ENCODE data around the gene TET2.

The TET2 gene

DNA sequence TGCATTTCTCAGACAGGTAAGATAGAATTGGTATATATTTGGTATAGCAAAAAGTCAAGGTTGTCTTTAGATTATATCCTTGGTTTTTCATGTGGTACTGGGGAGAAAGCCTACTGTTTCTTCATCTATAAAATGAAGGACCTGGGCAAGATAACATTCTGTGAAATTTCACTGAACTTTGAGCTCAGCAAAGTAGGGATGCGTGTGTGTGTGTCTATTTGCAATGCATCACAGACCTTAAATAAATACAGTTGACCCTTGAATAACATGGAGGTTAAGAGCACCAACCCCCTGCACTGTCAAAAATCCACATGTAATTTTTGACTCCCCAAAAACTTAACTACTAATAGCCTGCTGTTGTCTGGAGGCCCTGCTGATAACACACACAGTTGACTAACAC, 25.2 kb downstream of the TET2 start:
- no peak for DNase-seq (ENCODE audit: low read depth, low spot score)
- H3K4me3 ChIP-seq (ENCODE audit: low read length) = no peak overlapping the region

GRCh38 chr4:105174098-105174497, 27.4 kb downstream of the TET2 start:
- H3K4me3 ChIP-seq (ENCODE audit: low read length) = no peak overlapping the region
- DNase-seq (ENCODE audit: low read depth, low spot score) = no peak

DNA sequence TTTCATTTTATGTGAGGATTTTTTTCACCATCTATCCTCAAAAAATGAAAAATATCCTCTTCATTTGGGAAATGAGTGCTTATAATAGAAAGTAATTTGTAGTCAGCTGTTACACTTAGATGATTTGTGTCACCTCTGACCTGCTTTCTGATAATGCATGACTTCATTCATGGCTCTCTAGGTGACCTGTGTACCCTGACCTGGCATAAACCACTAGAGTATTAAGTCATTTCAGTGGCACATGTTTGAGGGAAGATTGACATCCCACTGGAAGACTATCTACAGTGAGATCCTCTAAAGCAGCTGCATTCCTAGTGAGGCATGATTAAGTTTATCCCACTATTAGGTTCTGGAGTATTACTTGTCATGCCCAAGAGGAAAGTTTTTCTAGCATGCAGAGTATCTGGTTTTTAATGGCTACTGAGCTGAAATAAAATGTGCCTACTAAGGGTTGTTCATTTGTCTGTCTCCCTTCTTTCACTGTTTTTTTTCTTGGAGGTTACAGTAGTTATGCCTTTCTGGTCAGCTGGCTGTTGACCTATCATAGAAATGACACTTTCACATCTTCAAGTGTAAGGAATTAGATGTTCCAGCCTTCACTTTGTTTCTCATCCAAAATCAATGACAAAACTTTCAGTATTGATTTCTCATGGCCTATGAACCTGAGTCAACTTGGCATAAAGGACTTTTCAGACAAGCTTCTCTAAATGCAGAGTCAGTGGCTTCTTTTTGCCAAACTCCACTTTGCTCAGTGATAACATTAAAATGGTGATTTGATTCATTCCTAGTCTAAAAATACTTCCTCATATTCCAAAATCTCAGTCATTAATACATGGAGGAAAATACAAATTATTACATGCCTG, 33.1 kb downstream of the TET2 start:
- DNase-seq (ENCODE audit: low read depth, low spot score) = no peak
- no peak overlapping the region for H3K4me3 ChIP-seq (ENCODE audit: low read length)

- DNase-seq (ENCODE audit: low read depth, low spot score) = no peak
- no peak overlapping the region for H3K4me3 ChIP-seq (ENCODE audit: low read length)
Measured at GRCh38 chr4:105181259-105181658, 34.6 kb downstream of the TET2 start.

DNA sequence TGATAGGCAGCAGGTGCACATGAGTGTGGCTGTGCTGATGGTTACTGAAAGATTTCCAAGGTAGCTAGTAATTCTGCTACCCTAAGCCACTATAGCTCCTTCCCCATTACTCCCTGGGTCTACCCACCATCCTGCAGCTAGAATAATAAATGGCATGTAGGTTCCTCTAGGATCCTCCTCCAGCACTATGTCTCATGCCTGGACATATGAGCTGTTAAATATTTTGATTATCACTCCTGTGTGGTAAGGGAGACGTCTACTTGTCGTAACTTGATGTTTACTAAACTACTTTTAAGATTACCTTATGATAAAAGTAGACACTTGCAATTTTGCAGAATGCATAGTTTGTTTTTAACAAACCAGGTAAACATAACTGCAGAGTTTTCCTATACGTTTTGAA, 35.5 kb downstream of the TET2 start:
- DNase-seq (ENCODE audit: low read depth, low spot score) = no peak

GRCh38 chr4:105184316-105184980, 37.8 kb downstream of the TET2 start:
- no peak overlapping the region for H3K4me3 ChIP-seq (ENCODE audit: low read length)
- peak; percentile 84 for DNase-seq (ENCODE audit: low read depth, low spot score)

More for the DNA sequence above, 35.5 kb downstream of the TET2 start:
- no peak overlapping the region for H3K4me3 ChIP-seq (ENCODE audit: low read length)

DNA sequence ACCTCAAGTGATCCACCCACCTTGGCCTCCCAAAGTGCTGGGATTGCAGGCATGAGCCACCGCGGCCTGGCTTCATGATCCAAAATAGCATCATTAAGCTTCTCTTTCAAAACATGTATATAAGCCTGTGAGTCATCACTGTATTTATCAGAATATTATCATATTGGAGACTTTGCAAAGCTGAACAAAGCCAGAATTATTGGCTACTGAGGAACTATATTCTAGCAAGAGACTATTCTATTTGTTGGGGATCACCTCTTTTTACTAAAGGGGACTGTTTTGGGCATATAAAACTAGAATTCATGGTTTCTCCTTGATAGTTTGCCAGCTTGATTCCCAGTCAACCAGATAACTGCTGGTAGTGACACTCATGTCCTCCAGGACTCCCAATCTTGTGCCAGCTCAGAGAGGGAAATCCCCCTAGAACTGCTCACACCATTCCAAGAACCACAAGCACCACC, 40.1 kb downstream of the TET2 start:
- no peak overlapping the region for H3K4me3 ChIP-seq (ENCODE audit: low read length)
- DNase-seq (ENCODE audit: low read depth, low spot score) = no peak

- no peak overlapping the region for H3K4me3 ChIP-seq (ENCODE audit: low read length)
- no peak for DNase-seq (ENCODE audit: low read depth, low spot score)
Measured at GRCh38 chr4:105189855-105190650, 43.4 kb downstream of the TET2 start.

GRCh38 chr4:105191621-105192210, 45.0 kb downstream of the TET2 start:
- no peak for DNase-seq (ENCODE audit: low read depth, low spot score)

GRCh38 chr4:105192474-105192873, 45.8 kb downstream of the TET2 start:
- no peak overlapping the region for H3K4me3 ChIP-seq (ENCODE audit: low read length)
- no peak for DNase-seq (ENCODE audit: low read depth, low spot score)

More at GRCh38 chr4:105191621-105192210, 45.0 kb downstream of the TET2 start:
- no peak overlapping the region for H3K4me3 ChIP-seq (ENCODE audit: low read length)

DNA sequence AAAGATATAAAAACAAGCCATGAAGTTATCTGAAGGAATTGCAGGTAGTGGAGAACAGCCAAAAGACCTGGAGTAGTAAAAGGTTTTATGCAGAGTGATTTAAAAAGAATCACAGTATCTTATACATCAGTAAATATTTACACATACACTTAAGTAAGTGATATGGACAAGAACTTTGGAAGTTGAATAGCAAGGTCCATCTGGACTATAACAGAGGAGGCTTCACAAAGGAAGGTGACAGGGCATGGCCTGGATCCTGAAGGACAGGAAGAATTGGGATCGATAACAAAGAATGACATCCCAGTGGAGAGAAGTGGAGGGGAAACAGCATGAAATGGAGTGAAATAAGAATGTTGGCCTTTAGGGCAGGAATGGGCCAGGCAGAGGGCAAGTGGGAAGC, 46.2 kb downstream of the TET2 start:
- no peak overlapping the region for H3K4me3 ChIP-seq (ENCODE audit: low read length)
- DNase-seq (ENCODE audit: low read depth, low spot score) = no peak

DNA sequence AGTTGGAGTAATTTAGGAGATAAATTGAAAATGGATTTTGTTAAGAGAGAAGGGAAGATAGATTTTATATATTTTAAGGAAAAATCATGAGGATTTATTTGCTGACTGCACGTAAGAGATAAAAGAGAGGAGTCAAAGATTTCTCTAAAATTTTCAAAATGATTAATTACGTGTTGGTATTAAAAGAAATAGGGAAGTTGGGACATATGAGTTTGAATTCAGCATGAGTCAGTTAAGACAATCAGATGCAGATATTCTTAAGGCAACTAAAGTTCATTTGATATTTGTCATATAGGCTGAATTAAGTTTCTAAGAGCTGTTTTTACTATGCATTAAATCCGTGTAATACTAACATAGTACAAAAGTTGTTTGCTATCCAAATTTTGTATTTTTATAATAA, 46.9 kb downstream of the TET2 start:
- no peak for DNase-seq (ENCODE audit: low read depth, low spot score)
- H3K4me3 ChIP-seq (ENCODE audit: low read length) = no peak overlapping the region

DNA sequence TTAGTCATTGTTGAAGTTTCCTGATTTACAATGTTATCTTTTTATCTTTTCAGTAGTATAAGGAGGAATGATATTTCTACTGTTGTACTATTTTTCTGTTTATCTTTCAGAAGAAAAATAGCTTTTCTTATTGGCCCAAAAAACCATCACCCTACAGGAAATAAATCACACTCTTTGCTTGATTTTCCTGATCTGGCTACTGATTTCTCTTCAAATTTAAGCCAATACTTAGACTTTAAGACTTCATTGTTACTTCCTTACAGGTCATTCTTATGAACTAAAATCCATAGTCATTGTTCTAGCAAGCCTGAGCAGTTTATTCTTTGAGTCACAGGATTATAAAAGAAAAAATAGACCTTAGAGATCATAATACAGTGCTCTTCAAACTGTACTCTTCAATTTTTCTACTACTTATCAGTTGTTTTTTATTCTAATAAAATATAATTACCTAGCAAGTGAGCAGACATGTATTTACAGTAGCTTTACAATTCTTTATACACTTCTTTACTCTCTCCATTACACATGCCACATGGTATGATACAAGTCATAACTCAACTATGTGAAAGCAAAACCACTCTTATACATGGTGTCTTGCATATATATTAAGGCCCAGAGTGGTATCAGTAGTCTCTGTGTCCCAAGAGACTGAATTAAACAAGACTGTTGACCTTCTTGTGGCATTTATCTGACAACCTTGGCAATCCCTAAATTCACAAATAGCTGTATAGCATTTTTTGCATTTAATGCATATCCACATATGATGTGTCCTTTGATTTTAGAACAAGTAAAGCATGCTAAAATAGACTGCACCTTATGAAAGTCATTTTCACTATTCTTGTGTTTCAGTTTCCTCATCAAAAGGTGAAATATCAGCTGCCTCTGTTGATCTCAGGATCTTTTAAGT, 47.9 kb downstream of the TET2 start:
- DNase-seq (ENCODE audit: low read depth, low spot score) = no peak

DNA sequence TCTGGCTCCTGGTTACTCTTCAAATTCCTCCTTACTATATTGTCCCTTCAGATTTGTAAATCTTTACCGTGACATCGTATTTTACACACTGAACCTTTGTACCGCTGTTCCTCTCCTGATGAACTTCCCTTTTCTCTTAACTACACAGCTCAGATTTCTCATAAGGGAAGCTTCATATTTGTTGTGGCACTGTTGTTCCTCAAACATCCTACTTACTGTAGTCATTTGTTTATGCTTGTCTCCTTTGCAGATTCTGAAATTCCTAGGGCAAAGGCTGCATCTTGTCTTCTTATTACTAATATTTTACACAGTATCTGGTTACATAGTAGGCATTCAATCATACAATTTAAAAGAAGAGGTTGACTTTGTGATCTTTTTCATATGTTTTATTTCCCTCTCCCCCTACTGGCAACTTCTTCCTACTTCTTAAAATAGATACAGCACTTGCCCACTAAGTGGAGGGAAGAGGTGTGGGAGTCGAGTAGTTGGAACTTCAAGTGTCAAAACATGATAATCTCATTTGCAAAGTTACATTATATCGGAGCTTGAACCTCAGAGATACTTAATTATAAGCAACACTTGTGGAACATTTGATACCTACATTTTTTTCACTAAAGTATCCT, 50.0 kb downstream of the TET2 start:
- H3K4me3 ChIP-seq (ENCODE audit: low read length) = no peak overlapping the region
- DNase-seq (ENCODE audit: low read depth, low spot score) = peak; percentile 35

More for the DNA sequence above, 47.9 kb downstream of the TET2 start:
- no peak overlapping the region for H3K4me3 ChIP-seq (ENCODE audit: low read length)

DNA sequence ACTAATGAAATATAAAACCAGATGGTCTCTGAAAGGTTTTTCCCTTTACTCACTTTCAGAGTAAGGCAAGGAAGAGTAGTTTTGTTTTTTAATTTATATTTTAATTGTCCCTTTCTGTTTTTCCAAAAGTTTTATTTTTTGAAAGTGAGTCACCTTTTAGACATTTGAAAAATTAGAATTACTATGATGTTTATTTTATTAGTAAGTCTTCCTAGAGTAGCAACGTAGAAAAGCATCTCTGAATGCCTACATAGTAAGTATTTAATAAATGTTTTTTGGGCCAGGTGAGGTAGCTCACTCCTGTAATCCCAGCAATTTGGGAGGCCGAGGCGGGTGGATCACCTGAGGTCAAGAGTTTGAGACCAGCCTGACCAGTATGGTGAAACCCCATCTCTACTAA, 51.1 kb downstream of the TET2 start:
- no peak for DNase-seq (ENCODE audit: low read depth, low spot score)
- no peak overlapping the region for H3K4me3 ChIP-seq (ENCODE audit: low read length)

DNA sequence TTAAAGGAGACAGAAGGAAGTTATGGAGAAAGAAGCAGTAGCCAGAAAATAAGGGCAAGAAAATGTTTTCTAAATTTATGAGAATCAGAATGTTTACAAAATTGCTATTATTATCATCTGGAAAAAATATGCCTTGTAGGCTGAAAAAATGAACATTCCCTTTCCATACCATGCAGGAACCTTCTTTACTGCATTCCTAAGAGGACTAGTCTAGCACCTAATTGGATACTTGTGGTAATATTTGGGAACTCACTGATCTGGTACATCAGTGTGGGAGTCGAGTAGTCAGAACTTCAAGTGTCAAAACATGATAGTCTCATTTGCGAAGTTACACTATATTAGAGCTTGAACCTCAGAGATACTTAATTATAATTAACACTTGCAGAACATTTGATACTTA, 51.9 kb downstream of the TET2 start:
- no peak for DNase-seq (ENCODE audit: low read depth, low spot score)
- no peak overlapping the region for H3K4me3 ChIP-seq (ENCODE audit: low read length)

- no peak for DNase-seq (ENCODE audit: low read depth, low spot score)
- H3K4me3 ChIP-seq (ENCODE audit: low read length) = no peak overlapping the region
Measured at GRCh38 chr4:105206214-105206613, 59.5 kb downstream of the TET2 start.

DNA sequence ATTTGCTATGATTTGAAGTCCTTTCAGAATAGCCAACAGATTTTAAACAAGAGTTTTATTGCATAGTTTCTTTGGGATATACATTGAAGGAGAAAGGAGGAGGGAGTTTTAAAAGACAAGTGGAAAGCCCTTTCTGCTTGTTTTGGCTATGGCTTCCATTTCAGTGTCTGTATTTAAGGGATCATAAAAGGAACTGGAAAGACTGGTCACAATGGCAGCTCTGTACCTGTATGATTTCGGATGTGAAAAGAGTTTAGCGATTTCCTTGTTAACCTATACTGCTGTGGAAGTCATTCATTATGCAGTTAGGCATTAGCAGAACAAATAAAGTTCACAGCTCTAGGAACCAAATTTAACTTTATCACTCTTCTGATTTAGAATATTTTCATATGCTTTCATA, 60.7 kb downstream of the TET2 start:
- H3K4me3 ChIP-seq (ENCODE audit: low read length) = no peak overlapping the region
- no peak for DNase-seq (ENCODE audit: low read depth, low spot score)
